ENCODE results near the gene KDSR. TPM values are rescaled to one million over a fixed set of nuclear protein-coding genes. Genes with fewer than 3 reads are reported as not detected.

KDSR gene
- total RNA-seq, 3 donors from 2014 or later = 33.6 to 79.4 (median 51.4) TPM

DNA sequence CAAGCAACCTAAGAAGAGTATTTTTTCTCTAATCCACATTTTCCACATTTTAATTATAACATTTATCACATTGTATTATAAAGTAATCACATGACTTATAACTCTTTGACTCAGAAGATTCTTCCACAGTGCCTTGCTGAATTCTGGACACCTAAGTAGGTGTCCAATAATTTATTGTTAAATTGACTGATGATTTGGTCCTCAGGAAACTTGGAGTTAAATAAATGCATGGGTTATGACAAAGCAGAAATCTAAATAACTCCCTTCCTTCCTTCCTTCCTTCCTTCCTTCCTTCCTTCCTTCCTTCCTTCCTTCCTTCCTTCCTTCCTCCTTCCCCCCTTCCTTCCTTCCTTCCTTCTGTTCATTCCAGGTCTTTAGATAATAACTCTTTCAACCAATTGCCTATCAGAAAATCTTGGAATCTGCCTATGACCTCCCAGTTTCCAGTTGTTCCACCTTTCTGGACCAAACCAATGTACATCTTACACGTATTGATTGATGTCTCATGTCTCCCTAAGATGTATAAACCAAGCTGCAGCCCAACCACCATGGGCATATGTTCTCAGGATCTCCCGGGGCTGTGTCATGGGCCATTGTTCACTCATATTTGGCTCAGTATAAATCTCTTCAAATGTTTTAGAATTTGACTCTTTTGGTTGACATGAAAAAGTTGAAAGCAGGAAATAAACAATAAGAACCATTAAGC, 10.4 kb upstream of the KDSR start:
- TF ChIP-seq, protein P1, sequence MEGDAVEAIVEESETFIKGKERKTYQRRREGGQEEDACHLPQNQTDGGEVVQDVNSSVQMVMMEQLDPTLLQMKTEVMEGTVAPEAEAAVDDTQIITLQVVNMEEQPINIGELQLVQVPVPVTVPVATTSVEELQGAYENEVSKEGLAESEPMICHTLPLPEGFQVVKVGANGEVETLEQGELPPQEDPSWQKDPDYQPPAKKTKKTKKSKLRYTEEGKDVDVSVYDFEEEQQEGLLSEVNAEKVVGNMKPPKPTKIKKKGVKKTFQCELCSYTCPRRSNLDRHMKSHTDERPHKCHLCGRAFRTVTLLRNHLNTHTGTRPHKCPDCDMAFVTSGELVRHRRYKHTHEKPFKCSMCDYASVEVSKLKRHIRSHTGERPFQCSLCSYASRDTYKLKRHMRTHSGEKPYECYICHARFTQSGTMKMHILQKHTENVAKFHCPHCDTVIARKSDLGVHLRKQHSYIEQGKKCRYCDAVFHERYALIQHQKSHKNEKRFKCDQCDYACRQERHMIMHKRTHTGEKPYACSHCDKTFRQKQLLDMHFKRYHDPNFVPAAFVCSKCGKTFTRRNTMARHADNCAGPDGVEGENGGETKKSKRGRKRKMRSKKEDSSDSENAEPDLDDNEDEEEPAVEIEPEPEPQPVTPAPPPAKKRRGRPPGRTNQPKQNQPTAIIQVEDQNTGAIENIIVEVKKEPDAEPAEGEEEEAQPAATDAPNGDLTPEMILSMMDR (IDR thresholded peaks at IDR 0.05) = no peak
- Histone ChIP-seq H3K36me3 (ENCODE audit: low read depth) (no peaks in the 10 kb centered on the region), H3K4me1 (ENCODE audit: low read depth) (peaks cover 3% of the 10 kb centered on the region), H3K4me3 (no peak overlapping the region), H3K9me3 (peaks cover 6% of the 10 kb centered on the region)
- no peak for DNase-seq
- no peak for ATAC-seq
- intact Hi-C loops (cut with DNase I, micrococcal nuclease) = no loop called here

DNA sequence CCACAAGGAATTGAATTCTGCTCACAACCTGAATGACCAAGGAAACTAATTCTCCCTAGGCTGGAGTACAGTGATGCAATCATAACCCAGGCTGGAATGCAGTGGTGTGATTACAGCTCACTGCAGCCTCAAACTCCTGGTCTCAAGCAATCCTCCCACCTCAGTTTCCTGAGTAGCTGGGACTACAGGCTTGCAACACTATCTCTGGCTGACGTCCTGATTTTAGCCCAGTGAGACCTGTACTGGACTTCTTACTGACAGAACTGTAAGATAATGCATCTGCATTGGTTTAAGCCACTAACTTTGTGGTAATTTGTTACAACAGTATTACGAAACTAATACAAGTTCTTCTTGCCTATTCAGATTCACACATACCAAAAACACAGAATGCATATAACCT, 9.5 kb upstream of the KDSR start:
- H3K36me3 ChIP-seq (ENCODE audit: low read depth) = no peaks in the 10 kb centered on the region
- no peak overlapping the region for H3K4me3 ChIP-seq
- TF ChIP-seq, protein P1 (IDR thresholded peaks at IDR 0.05) = no peak
- no peak for ATAC-seq
- peaks cover 6% of the 10 kb centered on the region for H3K9me3 ChIP-seq
- intact Hi-C loops (cut with DNase I, micrococcal nuclease) = no loop called here
- no peak for DNase-seq
- peaks cover 3% of the 10 kb centered on the region for H3K4me1 ChIP-seq (ENCODE audit: low read depth)

DNA sequence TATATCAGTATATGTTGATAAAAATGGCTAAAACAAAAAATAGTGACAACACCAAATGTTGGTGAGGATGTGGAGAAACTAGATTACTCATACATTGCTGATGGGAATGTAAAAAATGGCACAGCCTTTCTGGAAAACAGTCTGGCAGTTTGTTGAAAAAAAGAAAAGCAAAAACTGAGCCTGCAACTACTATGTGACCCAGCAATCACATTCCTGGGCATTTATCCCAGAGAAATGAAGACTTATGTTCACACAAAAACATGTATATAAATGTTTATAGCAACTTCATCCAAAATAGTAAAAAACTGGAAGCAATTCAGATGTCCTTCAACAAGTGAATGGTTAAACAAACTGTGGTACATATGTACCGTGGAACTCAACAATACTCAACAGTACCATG, 7.5 kb upstream of the KDSR start:
- Histone ChIP-seq H3K36me3 (ENCODE audit: low read depth) (no peaks in the 10 kb centered on the region), H3K9me3 (peaks cover 6% of the 10 kb centered on the region), H3K4me1 (ENCODE audit: low read depth) (peaks cover 3% of the 10 kb centered on the region), H3K4me3 (no peak overlapping the region)
- no peak for ATAC-seq
- TF ChIP-seq, protein P1 (IDR thresholded peaks at IDR 0.05) = no peak
- DNase-seq = no peak
- intact Hi-C loops (cut with DNase I, micrococcal nuclease) = no loop called here

DNA sequence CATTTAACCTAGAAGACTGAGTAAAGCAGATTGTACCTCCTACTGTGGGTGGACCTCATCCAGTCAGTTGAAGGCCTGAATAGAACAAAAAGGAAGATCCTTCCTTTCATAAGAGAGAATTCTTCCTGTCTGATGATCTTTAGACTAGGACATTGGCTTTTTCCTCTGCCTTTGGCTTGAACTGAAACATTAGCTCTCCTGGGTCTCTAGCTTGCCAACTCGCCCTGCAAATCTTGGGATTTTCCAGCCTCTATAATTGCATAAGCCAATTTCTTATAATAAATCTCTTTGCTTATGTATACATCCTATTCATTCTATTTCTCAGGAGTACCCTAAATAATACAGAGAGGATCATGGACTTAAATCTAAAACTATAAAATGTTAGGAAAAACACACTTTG, 6.2 kb upstream of the KDSR start:
- Histone ChIP-seq H3K4me1 (ENCODE audit: low read depth) (peaks cover 1% of the 10 kb centered on the region), H3K36me3 (ENCODE audit: low read depth) (no peaks in the 10 kb centered on the region), H3K9me3 (peaks cover 6% of the 10 kb centered on the region), H3K4me3 (no peak overlapping the region)
- ATAC-seq = no peak
- TF ChIP-seq, protein P1 (IDR thresholded peaks at IDR 0.05) = no peak
- DNase-seq = no peak
- intact Hi-C loops (cut with DNase I, micrococcal nuclease) = no loop called here

DNA sequence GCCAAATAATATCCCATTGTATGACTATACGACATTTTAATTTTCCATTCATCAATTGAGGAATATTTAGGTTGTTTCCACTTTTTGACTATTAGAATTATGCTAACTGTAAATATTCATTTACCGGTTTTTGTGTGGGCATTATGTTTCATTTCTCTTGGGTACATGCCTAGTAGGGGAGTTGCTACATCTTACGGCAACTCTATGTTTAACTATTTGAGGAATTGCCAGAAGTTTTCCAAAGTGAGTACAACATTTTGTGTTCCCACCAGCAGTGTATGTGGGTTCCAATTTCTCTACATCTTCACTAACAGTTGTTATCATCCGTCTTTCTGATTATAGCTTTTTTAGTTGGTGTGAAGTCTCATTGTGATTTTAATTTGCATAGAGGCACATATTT, 1.6 kb upstream of the KDSR start:
- DNase-seq (no peak), ATAC-seq (no peak)
- TF ChIP-seq, protein P1 (IDR thresholded peaks at IDR 0.05) = no peak
- intact Hi-C loops (cut with DNase I, micrococcal nuclease) = no loop called here
- Histone ChIP-seq H3K4me1 (ENCODE audit: low read depth) (peaks cover 9% of the 10 kb centered on the region), H3K36me3 (ENCODE audit: low read depth) (no peaks in the 10 kb centered on the region), H3K4me3 (no peak overlapping the region), H3K9me3 (no peaks in the 10 kb centered on the region)
